ENCODE data around the gene LOXHD1.

Gene LOXHD1

DNA sequence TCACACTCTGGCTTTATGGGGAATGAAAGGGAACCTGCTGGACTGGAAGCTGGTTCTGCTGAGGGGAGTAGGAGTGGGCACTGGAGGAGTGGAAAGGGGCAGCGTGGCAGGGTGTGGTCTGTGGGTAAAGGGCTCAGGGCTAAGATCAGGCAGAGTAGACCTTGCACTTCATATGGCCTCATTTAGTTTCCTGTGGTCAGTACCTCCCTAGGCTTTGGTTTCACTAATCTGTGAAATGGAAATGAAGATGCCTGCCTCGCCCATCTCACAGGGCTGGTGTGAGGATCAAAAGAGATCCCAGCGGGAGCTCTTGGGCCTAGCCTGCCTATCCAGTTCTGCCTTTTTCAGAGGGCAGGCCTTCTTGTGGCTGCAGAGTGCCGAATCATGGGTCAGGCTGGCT, 208.7 kb downstream of the LOXHD1 start:
- no peak for DNase-seq (ENCODE audit: low spot score)

DNA sequence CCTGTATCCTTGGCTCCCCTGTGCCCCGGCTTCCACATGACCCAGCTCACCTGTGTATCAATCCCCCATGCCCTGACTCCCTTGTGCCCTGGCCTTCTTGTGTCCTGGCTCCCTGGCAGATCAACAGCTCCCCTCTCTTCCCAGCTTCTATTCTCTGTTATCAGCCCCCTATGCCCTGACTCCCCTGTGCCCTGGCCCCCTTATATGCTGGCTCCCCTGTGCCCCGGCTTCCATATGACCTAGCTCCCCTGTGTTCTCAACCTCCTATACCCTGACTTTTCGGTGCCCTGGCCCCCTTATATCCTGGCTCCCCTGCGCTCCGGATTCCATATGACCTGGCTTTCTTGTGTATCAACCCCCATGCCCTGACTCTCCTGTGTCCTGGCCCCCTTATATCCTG, 209.2 kb downstream of the LOXHD1 start:
- DNase-seq (ENCODE audit: low spot score) = no peak

DNA sequence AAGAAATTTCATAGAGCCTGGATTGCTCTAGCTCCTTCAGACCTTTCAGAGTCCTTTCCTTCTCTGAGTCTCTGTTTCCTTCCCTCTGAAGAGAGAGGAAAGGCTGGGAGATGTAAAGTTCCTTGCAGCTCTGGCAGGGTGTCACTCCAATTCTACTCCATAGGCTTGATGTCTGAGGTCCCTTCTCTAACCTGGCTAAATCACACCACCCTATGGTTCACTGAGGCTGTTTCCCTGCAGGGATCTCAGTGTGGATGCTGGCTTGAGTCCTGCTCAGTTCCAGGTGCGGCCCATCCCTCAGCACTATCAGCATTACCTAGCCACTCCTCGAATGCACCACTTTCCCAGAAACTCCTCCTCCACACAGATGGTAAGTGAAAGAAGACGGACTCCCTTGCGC, 209.7 kb downstream of the LOXHD1 start:
- DNase-seq (ENCODE audit: low spot score) = no peak

DNA sequence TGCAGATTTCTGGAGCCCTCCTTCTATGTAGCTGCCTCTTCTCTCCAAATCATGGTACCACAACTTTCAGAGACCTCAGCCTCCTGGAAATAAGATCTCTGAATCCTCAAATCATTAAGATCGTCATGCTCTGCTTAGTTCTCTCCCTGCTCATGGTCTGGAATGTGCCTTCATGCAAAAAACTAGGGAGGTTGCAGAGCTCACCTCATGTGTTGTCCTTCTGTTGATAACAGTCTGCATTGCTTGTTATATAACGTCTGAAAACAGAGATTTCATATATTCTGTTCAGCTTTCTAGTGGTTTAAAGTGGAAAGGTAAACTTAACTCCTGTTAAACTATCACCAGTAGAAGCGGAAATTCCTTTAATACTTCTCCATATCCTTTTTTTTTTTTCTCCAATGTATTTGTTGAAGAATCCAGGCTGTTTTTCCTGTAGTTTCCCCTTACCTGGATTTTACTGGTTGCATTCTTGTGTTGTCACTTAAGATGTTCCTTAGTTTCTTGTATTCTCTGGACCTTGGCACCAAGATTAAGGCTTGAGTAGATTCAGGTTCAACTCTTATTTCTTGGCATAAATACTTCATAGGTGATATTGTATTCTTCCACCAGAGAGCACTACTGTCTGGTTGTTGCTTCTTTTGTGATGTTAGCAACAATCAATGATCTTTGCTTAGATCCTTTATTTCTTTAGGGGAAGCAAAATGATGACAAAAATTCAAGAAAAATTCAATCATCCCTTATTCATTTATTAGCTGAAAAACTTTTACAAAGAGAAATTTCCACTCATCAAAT, 211.3 kb downstream of the LOXHD1 start:
- no peak for DNase-seq (ENCODE audit: low spot score)

DNA sequence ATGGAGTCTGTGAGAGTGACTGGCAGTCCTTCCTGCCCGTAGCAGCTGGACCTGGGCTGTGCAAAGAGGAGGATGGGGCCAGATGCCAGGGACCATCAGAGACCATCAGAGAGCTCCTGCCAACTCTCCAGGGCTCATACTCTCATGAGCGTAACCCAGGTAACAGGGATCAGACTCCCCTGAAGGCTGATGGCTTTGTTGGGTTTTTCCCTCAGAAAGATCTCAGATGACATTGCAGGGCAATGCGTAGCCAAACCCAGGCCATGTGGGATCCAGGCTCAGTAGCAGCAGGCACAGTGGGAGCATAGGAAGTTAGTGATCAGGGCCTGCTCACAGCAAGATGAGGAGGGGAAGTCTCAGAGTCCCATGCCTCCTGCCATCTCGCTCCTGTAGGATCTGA, 218.0 kb downstream of the LOXHD1 start:
- DNase-seq (ENCODE audit: low spot score) = no peak

DNA sequence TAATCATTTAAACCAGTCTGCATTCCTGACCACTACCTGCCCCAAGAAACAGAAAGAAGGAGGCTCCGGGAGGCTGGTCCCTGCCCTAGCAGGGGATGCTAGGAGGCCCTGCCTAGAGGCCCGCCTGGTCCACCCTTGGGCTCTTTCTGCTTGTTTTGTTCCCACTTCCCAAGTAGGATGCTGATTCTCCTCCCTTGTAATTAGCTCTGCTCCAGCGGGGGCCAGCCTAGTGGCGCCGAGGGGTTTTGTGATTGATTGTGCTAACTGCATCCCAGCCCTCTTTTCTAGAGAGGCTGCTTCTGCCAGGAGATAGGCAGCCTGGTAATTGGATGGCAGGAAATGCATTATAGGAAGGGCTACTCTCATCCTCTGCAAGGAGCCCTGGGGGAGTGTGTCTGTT, 220.0 kb downstream of the LOXHD1 start:
- no peak for DNase-seq (ENCODE audit: low spot score)

DNA sequence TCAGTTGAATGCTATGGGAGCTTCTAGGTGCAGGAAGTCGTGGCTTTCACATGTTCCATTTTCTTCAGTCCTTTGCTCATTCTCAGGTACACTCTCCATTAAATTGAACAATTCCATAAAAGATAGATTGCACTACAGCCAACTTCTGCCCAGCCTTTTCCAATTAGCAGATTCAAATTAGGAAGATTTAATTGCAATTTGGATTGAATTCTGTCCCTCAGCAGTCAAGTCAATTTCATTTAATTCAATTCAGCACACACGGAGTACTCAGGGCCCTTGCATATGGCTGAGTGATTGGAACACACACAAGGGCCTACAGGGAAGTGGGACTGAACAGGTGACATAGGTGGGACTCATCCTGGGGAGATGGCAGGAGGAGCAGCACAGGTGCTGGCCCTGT, 220.4 kb downstream of the LOXHD1 start:
- DNase-seq (ENCODE audit: low spot score) = no peak

DNA sequence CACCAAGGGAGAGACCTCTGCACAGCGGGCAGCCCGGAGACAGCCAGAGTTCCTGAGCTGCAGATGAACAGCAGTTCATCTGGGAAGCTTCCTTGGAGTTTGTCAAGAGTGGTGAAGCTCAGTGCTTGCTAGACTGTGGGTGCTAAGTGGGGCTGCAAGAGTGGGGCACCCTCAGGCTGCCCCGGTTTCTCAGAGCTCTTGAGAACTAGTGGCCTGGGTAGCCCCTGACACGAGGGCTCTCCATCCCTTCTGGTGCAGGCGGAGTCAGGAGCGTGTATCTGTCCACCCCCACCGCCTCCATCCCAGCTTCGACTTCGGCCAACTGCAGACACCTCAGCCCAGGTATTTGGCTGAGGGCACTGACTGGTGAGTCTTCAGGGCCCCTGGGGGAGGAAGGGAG, 222.0 kb downstream of the LOXHD1 start:
- no peak for DNase-seq (ENCODE audit: low spot score)

DNA sequence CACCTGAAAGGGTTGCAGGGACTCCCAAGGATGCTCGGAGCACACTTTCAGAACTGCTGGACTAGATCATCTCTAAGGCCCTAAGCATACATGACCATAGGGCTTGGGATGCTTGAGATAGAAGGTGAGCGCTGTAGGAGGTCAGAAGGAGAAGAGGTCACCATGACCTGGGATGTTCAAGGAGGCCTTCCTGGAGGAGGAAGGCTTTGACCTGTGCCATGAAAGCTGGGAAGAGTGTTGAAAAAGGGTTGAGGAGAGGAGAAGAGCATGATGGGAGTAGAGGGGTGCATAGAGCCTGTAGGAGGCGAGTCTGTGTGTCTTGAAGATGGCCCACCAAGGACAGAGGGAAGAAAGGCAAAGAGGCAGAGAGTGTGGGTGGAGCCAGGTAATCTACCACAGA, 222.4 kb downstream of the LOXHD1 start:
- no peak for DNase-seq (ENCODE audit: low spot score)

DNA sequence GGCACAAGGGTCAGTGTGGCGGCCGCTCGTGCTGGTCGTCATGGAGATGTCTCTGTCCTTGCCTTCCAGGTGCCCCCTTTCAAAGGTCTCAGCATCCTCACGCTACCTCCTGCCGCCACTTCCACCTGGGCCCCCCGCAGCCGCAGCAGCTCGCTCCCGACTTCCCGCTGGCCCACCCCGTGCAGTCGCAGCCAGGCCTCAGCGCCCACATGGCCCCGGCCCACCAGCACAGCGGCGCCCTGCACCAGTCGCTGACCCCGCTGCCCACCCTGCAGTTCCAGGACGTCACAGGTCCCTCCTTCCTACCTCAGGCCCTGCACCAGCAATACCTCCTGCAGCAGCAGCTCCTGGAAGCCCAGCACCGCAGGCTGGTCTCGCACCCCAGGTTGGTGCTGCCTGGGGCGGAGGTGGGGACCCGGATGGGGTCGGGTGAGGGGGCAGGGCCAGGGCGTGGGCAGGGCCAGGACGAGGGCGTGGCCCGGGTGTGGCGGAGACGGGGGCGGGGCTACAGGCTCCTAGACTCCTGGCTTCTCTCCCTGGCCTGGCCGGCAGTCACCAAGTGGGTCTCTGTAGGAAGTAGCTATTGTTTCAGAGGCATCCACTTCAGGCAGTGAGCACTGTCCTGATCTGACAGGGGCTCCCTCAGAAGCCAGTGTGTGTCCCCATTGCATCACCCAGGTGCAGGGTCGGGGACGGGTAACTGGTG, 223.7 kb downstream of the LOXHD1 start:
- DNase-seq (ENCODE audit: low spot score) = no peak

DNA sequence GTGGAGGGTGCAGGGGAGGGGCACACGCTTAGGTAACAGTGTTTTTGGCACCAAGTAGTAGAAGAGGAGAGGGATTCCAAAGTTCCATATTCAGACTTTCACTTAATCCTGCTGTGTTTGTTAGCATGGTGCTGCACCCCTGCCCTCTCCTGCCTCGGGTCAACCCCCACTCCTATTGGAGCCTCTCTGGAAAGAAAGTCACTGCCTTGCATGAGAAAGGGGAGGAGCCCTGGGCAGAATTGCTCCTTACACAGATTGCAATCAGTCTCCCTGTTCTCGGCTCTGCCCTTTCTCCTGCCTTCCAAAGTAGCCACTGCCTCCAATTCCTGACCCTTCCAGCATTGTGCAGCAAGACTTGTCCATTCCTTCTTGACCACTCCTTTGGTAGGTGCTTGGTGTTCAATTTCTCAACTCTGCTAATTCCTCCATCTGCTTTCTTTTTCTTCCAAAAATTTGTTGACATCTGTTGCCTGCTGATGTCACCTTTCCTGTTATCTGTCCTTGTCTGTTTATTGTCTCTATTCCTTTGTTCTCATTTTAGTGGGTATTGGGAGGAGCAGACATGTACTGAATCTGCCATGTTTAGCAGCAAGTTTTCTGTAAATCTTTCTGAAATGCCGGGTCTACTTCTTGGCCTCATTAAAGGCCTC, 225.4 kb downstream of the LOXHD1 start:
- DNase-seq (ENCODE audit: low spot score) = no peak

DNA sequence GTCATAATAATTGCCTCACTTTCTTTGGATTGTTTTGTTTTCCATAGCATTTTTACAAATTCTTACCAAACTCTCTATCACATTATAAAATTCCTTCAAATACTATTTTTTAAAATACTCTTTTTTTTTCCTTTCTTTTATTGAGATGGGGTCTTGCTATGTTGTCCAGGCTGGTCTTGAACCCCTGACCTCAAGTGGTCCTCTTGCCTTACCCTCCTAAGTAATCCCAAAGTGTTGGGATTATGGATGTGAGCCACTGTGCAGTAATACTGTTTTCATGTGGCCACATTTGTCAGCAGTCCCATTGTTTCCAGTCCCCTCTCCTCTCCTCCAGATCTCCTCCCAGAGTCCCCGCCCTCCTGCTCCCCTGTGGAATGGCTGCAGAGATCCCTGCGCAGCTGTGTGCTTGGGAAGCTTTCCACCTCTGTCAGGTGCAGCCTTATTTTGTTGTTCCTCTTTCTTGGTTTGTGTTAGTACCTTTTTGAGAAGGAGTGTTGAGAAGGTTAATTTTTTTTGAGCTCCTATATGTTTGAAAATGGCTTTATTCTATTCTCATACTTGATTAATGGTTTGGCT, 227.3 kb downstream of the LOXHD1 start:
- DNase-seq (ENCODE audit: low spot score) = no peak

DNA sequence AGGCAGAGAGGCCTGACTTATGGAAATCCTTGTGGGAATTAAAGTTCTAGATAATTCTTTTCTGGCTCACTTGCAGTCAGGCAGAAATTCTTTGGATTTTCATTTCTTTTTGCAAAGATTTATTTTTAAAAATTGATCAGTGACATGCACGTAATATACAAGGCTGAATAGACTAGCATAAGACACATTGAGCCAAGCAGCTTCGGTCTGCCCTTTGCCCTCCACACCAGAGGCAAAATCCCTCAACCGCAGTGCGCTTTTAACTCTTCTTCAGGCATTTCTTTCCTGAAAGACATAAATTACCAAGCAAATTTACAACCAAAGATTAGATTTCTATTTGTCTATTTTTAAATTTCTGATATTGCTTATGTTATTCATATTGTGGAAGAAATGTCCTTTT, 227.9 kb downstream of the LOXHD1 start:
- no peak for DNase-seq (ENCODE audit: low spot score)

DNA sequence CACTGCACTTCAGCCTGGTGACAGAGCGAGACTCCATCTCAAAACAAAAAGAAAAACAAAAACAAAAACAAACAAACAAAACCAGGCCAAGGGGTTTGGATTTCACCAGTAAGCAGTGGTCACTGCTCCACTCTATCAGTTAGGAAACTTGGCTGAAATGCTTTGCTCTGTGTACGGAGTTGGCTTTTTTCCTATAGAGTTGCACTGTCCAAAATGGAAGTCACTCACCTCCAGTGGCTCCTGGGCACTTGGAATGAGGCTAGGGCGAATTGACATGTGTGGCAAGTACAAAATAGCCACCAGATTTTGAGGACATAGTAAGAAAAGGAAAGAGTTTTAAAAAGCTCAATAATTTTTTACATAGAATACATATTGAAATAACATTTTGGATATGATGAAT, 228.7 kb downstream of the LOXHD1 start:
- DNase-seq (ENCODE audit: low spot score) = no peak

DNA sequence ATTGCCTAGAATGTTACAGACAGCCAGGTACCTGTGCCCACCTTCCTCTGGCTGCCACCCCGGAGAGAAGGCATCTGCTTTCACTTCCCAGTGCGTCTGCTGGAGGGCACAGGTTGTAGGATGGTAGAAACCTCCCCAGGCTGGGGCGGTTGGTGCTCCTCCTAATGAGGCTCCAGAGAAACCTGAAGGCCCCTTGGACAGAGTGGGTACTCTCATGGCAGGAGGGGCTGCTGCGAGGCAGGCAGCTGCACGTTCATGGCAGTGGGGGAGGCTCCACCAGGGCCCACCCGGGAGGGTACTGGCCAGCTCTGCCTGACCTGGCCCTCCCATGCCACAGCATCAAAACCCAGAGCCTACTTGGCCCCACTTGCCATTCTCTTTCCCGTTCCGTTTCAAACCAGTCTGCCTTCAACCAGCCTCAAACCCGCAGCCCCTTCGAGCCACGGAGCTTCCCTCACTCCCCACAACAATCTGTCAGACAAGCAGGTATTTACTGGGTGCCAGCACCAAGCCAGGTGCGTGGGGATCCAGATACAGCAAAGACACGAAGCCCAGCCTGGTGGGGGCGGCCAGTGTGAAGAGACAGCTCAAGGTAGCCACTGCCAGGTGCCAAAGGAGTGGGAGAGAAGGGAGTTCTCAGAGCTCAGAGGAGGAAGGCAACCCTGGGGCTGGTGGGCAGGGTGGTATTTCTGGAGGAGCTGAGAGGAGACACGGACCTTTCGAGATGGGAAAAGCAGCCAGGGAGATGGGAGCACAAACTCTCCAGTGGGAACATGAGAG, 229.6 kb downstream of the LOXHD1 start:
- DNase-seq (ENCODE audit: low spot score) = no peak

Data from CD4-positive, alpha-beta T cell treated with Interleukin-2 at 100 ng/mL for 4 hours (primary cell).